DMS153 (cell line): Measurements from ENCODE around the gene OGDHL.
"Not testable (repeated sequence)": the region's sequence is repeated elsewhere in the genome, so short reads cannot be mapped to it uniquely, and the experiment has no call there.

Experiments
- DNase-seq: peaks from one replicate; lab custom pipeline; 2025; lab: John Stamatoyannopoulos, UW

Gene OGDHL

DNA sequence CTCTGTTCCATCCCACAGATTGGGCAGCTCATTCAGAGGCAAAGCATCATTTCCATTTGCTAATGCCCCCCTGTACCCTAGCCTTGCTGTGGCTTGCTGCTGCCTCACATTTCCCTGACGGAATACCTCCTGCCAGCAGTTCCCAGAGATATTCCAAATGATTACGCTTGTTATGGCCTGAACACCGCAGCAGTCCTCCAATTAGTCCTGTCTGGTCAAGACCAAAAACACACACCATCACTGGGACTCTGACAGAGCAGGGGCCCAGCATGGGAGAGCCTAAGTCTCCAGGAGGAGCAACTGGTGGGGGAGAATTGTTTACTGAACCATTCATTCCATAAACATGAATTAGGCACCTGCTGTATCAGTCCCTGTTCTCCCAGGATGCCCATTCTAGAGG lies 6.1 kb downstream of the OGDHL start:
- DNase-seq, result no peak

DNA sequence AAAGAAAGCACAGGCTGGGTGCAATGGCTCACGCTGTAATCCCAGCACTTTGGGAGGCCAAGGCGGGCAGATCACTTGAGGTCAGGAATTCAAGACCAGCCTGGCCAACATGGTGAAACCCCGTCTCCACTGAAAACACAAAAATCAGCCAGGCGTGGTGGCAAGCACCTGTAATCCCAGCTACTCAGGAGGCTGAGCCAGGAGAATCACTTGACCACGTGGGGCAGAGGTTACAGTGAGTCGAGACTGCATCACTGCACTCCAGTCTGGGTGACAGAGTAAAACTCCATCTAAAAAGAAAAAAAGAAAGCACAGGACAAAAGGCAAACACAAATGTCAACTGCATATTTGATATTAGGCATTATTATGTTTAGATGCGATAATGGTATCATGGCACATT lies 7.2 kb downstream of the OGDHL start:
- DNase-seq, result not testable (repeated sequence)

DNA sequence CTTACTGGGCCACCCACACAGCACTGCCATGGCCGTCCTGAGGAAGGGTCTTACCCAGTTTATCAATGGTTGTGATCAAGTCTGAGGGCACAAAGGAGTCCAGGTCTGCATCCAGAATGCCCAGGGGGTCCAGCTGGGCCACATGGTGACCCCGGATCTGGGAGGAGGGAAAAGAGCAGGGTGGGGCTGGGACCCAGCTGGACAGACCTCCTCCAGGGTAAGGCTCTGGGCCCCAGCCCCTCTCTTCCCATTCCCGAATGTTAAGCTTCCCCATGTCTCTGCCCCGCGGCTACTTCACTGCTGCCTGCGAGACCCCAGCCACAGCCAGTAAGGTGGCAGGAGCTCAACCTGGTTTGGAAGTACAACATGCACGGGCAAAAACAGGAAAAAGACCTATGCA lies 9.5 kb downstream of the OGDHL start:
- no peak for DNase-seq

DNA sequence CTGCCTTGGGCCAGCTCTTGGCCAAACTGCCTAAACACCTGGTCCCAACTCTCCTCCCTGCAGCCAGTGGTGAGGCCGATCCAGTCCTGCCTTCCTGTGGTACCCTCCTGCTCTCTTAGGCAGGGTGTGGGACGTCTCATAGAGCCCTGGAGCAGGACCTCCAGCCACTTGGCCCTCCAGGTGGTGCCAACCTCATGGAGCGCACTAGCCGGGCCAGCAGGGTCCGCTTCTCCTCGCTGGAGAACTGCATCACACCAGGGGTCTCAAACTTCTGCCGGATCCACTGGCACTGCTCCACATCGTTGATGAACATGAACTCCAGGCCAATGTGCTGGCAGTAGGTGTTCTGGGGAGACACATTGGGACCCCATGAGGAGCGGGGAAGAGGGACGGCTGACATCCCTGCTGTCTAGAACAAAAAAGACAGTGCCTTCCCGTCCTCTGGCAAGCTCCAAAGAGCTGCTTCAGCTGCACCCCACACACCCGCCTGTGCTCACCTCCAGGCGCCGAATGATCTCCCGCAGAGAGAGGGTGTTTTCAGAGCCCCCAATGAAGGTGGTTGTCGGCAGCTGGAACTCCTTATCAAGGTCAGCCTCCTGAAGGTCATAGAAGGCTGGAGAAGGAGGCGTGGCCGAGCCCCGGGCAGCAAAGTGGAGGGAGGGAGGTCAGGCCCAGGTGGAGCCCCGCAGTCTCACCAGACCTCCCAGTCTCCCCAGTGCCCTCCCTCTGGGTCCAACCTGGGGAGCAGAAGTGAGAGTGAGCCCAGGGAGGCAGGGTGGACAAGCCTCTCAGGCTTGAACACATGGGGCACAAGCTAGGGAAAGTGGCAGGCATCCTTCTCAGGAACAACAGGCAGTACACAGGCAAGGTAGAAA lies 10.2 kb downstream of the OGDHL start:
- no peak for DNase-seq

DNA sequence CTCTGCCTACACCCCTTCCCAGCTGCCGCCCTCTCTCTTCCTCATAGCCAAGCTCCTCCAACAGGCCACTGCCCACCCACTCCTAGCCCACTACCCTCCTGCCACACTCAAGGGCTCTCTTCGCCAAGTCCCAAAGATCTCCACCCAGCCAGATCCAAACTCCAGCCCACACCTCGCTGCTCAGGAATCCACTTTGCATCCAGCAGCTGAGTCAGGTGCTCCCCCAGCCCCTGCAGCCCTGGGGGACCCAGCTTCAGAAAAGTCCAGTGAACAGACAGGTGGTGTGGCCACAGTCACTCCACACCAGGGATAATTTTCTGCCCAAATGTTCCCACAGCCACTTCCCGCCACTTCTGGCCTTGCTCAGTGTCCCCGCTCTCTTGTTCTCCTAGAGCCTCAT lies 10.9 kb downstream of the OGDHL start:
- DNase-seq, result no peak

DNA sequence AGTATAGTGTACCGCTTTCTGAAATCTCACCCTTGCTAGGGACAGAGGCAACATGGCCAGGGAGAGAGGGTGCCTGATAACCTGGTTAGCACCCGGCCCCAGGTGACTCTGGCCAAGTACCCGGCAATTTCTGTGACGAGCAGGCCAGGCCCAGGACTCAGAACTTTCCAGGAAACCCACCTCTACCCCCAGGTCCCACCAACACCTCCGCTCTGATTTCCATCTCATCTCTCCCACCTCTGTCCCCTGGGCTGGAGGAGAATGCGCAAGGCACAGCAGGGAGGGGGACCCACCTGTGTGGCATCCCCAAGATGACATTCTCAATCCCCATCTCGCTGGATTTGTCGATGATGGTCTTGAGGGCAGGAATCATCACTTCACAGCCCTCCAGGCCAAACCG lies 11.6 kb downstream of the OGDHL start:
- no peak for DNase-seq

DNA sequence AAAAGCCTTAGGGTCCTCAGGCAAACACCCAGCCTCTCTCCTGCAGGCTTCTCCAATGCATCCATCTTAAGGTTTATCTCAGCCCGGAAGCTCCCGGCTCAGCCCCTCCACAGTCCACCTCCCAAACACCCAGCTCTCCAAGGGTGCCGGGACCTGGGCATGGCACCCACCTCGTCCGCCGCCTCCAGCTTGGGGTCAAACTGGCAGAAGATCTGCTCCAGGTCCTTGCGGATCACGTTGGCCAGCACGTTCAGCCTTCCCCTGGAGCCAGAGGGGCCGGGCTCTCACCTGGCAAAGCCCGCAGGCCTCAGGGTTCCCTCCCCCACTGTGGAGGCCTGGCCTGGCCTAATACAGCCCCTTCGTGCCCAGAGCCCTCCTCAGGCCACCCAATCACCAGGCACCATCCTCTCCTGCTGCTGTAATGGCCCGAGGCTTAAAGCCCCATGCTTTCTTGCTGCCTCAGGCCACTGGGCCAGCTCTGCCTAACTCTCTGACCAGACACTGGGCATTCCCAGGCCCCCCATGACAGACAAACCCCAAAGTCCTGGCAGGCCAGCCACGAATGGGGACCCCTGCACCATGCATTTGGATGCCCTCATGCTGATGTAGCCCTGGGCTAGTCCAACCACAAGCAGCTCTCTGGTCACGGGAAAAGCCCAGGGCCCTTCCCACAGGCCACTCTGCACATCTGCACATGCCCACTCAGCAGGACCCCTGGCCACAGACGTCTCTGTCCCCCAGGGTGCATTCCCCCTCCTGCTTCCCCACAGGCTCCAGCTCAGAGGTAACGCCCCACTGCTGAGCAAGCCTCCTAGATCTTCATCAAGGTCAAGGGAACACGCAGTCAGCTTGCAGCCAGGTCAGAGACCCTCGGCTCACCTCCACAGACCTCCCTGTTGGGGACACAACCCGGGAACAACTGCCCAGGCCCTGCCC lies 12.3 kb downstream of the OGDHL start:
- DNase-seq, result no peak

DNA sequence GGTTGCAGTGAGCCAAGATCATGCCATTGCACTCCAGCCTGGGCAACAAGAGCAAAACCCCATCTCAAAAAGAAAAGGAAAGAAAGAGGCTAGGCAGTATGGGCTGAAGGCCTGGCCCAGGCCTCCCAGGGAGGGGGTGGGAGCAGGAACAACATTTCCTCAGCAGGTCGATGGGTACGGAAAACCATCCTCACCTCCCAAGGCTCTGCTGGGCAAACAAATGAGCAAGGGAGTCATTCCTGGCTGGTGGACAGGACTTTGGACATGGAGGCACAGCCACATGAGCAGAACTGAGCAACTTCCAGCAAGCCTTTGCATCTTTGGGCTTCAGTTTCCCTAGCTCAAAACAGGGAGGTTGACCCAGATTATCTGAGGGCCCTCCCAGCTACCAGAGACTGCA lies 13.0 kb downstream of the OGDHL start:
- DNase-seq, result no peak

DNA sequence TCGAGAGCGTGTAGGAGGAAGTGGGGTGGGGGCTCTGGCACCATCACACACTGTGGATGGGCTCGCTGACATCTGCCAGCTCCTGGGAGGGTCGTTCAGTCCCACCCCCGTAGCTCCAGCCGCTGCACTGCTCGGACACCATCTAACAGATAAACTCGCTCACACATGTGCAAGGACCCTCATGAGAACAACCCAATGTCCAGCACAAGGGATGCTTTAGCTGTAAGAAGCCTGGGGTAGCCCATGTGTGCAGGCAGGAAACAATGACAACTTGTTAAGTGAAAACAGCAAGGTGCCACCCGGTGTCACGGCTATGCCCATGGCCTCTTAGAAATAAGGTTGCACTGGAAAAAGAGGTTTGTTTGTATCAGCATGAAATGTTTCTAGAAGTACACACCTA lies 14.1 kb downstream of the OGDHL start:
- no peak for DNase-seq

DNA sequence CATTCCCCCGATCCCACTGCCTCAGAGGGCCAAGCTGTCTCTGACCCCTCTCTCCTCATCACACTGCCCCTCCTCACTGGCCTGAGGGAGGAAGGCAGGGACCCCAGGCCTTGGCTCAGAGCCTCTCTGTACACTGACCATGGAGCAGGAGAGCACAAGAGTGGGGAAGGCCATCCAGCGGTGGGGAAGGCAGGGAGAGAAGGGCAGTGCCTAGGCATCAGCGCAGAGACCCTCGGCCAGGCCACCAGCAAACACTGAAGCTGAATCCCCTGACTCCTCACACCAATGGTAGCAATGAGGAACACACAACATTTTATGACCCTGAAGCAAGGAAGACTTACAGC lies 14.8 kb downstream of the OGDHL start:
- no peak for DNase-seq

DNA sequence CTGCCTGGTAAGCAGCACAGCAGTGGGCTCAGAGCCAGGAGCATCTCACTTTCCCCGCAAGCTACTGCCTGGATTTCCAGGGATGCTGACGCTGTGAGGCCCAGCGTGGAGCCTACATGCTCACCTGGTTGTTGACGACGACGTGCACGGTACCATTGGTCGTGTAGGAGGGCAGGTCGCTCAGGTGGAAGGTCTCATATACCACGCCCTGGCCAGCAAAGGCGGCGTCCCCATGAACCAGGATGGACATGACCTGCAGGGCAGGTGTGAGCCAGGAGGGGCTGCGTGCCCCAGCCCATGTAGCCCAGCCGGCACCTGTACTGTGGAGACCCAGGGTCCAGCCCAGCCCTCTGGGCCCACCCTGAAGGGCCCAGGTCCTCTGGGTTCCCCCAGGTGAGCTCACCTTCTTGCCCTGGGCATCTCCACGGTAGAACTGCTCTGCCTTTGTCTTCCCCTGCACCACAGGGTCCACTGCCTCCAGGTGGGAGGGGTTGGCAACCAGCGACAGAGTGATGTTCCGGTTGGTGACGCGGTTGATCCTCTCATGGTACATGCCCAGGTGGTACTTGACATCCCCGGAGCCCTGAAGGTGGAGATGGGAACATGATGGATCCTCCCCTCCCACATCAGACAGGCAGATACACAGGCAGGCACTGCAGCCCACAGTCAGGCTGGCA lies 15.4 kb downstream of the OGDHL start:
- DNase-seq, result no peak

DNA sequence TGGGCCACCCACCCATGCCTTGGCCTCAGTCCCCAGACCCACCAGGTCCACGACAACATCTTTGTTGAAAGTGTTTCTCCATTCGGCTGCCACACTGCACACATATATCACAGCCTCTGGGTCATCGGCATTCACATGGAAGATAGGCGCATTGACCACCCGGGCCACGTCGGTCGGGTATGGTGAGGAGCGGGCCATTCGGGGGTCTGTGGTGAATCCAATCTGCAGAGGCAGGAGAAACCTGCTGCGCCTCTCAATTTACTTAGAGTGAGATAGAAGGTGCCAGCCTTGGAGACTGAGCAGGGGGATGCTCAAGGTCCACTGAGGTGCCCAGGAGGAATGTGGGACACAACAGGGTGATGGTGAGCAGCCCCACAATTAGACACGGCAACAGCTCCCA lies 16.4 kb downstream of the OGDHL start:
- no peak for DNase-seq

DNA sequence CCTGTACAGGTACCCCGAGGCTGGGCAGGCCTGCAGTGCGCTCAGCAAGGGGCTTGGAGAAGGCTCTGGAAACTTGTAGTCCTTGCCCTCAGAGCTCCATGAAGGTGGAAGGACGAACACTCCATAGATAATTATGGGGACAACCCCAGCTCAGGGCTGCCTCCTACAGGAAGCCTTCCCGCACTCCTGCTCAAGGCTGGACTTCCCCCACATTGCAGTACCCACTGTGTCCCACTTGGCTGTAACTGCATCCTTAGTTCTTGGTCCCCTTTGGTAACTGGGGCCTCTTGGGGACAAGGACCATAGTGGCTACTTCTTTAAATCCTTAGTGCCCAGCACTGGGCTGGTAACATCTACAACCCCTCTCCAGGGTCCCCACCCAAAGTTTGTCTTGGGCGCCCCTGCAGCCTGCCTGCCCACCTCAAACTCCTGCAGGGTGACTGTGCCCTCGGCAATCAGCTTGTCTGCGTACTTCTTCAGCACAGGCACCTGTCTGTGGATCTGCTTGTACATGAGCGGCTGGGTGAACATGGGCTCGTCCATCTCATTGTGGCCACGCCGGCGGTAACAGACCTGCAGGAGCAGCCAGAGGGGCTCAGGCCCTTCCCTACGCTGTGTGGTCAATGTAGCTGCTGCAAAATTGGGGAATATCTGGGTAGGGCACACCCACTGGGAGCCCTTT lies 17.1 kb downstream of the OGDHL start:
- no peak for DNase-seq

DNA sequence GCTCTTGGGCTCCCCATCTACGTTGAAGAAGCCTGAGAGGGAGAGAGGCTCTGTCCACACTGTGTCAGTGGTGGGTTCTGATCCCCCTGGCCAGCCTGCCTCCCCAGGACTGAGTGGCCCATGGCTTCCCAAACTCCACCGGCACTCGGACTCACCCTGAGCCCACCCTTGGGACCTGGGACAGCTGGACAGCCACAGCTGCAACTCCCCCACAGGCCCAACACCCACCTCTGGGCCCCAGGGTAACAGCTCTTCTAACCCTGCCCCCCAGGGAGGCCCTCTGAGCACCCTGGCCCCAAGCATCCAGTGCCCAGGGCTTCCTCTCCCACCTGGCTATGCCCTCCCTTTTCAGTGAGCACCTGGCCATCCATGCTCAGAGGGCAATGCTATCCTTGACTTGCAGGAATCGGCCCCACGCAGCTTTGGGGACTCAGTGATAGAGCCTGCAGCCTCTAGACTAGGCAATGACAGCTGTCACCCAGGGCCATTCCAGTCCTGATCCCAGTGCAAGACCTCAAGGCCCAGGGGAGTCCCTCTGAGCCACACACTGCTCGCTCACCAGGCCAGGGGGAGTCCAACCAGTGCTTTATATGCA lies 17.9 kb downstream of the OGDHL start:
- no peak for DNase-seq

DNA sequence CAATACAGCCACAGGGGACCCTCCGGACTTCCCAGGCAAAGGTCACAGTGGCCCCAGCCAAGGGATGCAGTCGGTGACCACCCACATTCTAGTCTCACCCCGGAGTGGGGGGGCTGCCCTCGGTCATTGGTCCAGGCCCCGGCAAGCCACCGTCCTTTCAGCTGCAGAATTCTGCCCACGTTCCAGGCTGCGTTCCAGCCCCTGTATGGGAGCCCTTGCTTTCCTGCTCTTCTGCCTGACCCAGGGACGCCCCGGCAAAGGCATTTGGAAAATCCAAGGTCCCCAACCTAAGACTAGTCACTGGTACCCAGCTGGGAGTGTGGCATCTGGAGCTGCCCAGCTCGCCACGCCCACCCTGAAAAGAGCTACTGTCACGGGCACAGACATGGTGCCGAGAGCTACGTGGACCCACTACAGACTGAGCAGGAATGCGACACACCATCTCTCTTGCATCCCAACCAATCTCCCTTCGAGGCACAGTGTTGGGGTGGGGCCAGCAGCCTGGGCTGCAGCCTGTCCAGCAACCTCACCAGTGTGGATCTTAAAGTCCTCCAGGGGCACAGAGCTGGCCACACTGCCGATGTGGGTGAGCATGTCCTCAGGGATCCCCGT lies 18.6 kb downstream of the OGDHL start:
- DNase-seq, result no peak

DNA sequence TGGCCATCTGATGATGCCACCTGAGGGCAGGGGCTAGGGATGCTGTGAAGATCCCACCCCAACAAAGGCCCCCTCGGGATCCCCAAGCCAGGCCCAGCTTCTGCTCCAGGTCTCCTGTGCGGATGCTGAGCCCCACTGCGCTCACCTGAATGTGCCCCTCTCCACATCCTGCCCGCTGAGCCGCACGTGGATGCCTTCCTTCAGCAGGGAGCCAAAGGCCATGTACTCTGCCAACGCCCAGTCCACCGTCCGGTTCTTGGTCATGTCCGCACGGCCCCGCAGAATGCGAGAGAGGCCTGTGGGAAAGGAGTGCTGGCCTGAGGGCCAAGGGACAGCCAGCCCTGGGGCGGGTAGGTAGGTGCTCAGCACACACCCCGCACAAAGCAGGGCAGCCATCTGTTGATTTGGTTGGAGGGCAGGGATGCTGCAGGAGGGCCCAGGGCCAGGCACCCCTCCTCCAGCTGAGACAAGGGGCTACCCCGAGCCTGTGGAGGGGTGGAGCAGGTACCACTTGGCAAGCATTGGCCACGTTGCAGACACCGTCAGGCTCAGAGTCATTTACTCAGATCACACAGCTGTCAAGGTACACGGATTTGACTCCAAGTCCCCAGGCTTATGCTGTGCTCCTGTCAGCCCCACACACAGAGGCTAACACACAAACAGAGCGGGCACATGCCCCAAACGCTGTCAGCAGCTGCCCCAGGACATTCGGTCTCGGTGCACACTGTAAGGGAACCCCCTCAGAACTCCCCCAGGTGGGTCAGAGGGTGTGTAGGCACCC lies 19.2 kb downstream of the OGDHL start:
- DNase-seq, result no peak

DNA sequence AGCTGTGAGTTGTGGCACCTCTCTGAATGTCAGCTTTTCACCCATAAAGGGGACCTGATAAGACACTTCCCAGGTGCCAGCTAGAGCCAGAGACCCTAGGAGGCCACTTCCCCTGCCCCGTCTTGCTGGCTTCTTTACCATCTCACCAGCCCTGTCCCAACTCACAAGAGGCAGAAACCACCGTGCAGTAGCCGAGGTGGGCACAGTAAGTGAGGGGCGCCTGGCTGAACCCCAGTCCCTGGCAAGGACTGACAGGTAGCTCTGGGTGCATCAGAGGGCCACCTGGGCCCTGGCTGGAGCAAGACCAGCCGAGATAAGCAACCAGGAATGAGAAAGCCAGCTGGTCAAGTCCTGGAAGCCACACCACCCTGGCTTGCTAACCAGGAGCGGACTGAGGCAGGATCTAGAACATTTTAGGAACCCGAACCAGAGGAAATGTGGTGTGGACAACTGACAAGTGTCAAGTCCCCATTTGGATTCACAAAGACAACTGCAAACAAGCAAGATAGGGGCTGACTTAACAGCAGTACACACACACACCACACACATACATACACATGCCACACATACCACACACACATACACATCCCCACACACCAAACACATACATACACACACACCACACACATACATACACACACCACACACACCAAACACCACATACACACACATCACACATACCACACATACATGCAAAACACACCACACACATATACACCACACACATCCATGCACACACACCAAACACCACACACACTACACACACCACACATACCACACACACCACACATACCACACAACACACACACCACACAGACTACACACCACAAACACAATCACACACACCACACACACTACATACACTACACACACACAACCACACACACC lies 20.8 kb downstream of the OGDHL start:
- no peak for DNase-seq

DNA sequence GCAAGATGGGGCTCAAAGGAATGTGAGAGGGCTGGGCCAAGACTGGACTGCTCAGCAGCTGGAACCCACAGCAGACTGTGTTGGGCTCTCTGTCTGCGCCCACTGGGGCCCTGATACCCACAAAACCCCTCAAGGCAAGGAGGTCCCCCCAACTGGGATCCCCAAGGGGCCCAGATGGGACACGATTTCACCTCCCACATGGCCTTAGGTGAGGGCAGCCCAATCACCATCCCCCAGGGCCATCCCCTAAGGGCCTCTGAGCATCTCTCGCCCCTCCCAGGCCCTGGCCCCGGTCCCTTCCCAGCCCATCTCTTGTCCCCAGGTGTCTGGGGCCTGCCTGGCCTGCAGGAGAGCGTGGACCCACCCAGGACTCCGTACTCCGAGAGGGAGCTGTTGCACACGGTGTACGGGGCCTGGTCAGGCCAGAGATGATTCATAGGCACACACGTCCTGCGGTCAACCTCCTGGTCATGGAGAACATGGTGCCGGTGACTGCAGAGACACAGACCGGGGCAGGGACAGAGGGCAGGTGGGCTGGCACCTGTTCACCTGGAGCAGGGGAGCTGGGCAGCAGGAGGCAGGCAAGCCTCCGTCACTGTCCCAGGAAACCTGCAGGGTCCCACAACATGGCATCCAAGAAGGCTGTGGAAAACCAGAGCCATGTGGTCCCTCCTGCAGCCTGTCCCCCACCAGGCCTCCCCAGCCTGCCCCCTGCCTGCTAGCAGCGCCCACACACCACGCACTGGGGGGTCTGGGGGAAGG lies 21.6 kb downstream of the OGDHL start:
- DNase-seq, result no peak

DNA sequence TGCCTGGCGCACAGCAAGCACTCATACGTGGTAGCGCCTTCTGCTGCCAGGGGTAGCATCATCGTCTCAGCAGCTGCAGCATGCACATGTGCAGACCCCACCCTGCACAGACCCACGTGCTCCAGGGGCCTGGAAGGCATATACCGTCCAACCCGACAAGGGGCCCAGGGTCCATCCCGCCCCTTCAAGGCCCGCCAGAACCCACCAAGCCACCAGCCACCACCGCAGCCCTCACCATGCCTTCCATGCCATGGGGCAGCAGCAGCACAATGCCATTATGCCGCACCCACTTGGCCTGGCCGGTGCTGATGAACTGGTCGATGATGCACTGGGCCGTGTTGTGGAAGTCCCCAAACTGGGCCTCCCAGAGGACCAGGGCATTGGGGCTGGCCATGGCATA lies 22.7 kb downstream of the OGDHL start:
- DNase-seq, result no peak
